ENCODE results near the gene MYH7.
"Not testable (repeated sequence)": the region's sequence is repeated elsewhere in the genome, so short reads cannot be mapped to it uniquely, and the experiment has no call there.

The MYH7 gene

DNA sequence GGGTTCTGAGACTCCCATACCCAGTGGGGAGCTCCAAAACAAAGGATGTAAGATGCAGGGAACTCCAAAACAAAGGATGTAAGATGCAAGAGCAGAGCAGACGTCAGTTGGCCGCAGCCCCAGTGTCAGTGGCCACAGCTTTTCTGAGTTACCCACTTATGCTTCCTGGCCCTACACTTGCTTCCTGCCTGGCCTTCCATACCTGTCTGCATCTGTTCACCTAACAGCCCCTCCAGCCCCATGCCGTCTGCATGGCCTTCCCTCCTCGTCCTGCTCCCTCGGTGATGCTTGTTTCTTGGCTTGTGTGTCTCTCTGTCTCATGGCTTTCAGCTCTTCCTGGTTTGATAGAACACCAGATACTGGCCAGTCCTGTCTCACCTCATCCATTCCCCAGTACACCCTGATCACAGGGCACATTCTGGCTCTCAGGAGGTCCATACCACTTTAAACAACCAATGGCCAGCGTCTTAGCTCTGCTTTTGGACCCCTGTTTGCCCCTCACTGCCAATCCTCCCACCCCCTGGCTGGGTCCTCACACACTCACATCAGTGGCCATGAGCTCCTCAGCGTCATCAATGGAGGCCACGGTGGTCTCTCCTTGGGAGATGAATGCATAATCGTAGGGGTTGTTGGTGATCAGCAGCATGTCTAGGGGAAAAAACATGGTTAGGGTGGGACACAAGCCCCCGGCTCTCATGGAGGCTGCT, 5.3 kb downstream of the MYH7 start:
- no peak for DNase-seq

DNA sequence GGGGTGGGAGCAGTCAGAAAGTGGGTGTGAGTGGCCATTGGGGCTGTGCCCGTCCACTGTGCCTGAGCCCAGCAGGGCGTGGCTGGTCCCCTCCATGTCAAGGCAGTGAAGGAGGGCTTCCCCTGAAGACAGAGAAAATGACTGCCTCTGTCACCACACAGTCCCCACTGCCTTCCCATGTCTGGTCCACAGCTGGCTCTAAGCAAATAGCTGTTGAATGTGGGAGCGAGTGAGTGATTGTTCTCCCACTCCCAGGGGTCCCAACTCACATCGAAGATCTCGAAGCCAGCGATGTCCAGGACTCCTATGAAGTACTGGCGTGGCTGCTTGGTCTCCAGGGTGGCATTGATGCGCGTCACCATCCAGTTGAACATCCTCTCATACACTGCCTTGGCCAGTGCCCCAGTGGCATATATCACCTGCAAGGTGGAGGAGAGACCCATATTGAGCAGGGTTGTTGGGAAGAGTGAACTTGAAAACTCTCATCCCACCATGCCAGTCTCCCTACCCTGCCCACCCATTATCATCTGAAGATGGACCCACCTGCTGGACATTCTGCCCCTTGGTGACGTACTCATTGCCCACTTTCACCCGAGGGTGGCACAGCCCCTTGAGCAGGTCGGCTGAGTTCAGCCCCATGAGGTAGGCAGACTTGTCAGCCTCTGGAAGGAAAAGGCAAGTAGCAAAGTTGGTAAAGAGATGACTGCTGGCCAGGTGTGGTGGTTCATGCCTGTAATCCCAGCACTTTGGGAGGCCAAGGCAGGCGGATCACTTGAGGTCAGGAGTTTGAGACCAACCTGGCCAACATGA, 6.6 kb downstream of the MYH7 start:
- DNase-seq = no peak

DNA sequence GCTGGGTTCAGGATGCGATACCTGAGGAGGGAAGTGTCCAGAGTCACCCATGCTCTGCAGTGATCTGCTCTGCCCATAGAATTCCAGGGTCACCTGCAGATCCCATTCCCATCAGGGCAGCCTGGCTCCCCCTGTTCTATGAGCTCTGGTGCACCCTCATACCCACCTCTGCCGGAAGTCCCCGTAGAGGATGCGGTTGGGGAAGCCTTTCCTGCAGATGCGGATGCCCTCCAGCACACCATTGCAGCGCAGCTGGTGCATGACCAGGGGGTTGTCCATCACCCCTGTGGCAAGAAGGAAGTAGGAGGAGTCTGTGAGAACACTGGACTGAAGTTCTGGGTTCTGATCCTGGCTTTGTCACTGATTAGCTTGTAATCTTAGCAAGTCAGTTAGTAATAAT, 9.7 kb downstream of the MYH7 start:
- not testable (repeated sequence) for DNase-seq

GRCh38 chr14:23425169-23425568, 10.3 kb downstream of the MYH7 start:
- DNase-seq = no peak

DNA sequence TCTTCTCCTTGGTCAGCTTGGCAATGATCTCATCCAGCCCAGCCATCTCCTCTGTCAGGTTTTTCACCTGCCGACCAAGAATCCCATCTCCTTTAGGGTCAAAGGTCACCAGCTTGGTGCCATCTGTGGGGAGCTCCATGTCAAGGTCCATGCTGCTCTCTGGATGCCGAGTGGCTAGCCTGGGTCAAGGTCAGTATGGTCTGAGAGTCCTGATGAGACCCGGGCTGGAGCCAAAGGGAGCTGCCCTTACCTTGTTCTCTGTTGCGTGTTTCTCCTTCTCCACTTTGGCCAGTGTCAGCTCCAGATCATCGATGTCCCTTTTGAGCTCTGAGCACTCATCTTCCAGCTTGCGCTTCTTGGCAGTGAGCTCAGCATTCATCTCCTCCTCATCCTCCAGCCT, 11.8 kb downstream of the MYH7 start:
- no peak for DNase-seq

DNA sequence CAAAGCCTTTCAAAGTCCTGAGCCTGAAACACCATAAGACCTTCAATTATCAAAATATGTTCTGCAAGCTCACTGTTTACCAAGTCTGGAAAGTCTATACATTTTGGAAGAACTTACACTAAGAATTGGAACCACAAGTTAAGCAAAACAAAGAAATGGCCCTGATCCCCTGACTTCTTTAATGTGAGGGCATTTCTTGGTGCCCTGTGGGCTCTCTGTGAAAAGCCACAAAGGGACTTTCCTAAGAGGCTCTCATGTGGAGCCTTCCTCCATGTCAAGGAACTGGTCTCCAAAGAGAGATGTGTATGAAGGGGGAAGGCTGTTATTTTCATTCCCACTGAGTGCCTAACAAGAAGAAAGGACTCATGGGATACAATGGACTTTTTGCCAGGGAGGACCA, 13.9 kb downstream of the MYH7 start:
- DNase-seq = no peak

DNA sequence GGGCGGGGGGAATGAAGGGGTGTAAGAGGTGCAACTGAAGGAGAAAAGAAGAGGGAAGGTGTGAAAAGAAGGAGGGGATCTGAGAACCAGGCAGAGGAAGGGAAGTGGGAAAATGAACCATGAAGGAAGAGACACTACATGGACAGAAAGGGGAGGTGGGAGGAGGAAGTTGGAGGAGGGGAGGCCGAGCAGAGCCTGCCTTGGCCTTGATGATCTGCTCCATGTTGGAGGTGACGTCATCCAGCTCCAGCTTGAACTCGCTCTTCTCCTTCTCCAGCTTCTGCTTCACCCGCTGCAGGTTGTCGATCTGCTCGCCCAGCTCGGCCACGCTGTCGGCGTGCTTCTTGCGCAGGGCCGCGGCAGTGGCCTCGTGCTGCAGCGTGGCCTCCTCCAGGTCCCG, 15.8 kb downstream of the MYH7 start:
- not testable (repeated sequence) for DNase-seq

GRCh38 chr14:23418021-23418420, 17.4 kb downstream of the MYH7 start:
- no peak for DNase-seq

- DNase-seq = not testable (repeated sequence)
Observed at GRCh38 chr14:23417269-23417668, 18.2 kb downstream of the MYH7 start.

- DNase-seq = no peak
Observed at GRCh38 chr14:23416801-23417200, 18.7 kb downstream of the MYH7 start.

DNA sequence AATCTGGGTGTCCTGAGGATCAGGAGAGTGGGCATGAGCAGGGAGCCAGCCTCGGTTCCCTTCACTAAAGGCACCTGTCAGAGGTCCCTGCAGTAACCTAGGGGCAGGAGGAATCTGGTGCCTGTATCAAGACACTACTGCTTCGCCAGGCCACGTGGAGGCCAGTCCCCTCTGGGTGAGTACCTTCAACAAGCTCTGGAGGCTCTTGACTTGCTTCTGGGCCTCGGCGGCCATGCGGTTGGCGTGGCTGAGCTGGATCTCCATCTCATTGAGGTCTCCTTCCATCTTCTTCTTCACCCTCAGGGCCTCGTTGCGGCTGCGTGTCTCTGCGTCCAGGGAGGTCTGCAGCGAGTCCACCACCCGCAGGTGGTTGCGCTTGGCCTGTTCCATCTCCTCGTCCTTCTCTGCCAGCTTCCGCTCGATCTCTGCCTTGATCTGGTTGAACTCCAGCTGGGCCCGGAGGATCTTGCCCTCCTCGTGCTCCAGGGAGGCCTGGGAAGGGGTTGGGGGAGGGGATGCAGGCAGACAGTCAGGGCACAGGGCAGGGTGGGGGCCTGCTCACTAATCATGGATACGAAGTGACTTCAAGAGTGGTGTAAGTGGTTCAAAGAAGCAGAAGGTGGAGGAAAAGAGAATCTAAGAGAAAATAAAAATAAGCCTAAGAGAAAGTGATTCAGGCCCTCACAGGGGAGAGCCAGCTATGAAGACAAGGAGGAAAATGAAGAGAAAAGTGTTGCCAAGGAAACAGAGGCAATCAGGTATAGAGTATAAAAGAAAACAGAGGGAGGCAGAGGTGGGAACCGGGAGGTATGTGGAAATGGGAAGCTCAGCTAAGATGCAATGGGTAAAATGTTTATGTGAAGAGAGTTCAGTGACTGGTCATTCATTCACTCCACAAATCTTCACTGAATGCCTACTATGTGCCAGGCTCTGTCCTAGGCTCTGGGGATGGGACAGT, 19.4 kb downstream of the MYH7 start:
- no peak for DNase-seq

DNA sequence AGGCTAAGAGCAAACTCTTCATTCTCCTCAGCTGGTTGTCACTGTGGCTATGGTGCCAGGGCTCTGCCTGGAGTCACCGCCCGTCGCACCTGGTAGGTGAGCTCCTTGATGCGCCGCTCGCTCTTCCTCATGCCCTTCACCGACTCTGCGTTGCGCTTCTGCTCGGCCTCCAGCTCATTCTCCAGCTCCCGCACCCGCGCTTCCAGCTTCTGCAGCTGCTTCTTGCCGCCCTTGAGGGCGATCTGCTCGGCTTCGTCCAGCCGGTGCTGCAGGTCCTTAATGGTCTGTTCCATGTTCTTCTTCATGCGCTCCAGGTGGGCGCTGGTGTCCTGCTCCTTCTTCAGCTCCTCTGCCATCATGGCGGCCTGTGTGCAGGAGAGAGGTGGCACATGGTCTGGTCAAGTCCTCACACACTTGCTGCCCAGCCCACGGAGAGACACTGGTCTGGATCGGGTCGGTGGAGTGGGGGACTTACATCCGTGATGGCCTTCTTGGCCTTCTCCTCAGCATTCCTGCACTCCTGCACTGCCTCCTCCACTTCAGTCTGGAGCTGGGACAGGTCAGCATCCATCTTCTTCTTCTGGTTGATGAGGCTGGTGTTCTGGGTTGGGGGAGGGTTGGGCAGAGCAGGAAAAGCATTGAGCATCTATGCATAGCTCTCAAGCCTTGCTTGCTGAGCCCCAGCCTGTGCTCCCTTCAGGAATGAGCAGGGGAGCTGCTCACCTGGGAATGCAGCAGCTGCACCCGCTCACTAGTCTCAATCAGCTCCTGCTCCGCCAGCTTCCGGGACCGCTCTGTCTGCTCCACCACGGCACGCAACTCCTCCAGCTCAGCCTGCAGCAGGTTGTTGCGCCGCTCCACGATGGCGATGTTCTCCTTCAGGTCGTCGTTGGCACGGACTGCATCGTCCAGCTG, 20.3 kb downstream of the MYH7 start:
- DNase-seq = no peak

DNA sequence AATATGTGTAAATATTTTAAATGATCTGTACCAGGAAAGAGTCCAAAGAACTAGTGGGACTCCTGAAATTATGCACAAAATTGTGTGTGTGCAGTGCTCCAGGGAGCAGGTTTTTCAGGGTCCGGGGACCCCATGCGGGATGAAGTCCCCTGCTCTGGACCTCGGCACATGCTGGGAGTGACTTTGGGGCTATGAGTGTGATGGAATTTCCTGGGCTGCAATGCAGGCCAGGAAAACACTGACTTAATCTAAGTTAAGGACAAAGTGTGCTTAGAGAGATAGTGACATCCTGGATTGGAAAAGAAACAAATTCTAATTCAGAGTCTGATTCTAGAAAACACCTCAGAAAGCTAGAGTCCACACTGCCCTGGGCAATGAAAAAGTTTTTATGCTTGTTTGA, 21.2 kb downstream of the MYH7 start:
- DNase-seq = no peak

- no peak for DNase-seq
Observed at GRCh38 chr14:23413681-23414080, 21.8 kb downstream of the MYH7 start.

GRCh38 chr14:23411563-23412525, 23.6 kb downstream of the MYH7 start:
- DNase-seq = no peak

GRCh38 chr14:23409966-23410635, 25.4 kb downstream of the MYH7 start:
- no peak for DNase-seq

DNA sequence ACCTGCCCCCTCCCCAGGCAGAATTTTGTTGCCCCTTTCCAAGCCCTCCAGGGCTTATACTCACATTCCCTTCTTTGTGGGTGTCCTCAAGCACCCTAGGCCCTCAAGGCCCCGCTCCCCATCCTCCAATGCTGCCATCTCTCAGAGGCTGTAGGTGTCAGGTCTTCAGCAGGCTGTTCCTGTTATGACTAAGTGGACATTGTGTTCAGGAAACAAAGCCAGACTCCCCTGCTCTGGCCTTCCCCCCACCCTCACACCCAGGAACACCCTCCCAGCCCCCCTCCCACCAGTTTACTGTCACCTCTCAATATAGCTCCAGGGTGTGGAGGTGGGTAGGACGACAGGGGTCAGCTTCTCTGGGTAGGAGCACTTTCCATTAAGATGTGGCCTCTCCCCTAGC, 26.0 kb downstream of the MYH7 start:
- no peak for DNase-seq

DNA sequence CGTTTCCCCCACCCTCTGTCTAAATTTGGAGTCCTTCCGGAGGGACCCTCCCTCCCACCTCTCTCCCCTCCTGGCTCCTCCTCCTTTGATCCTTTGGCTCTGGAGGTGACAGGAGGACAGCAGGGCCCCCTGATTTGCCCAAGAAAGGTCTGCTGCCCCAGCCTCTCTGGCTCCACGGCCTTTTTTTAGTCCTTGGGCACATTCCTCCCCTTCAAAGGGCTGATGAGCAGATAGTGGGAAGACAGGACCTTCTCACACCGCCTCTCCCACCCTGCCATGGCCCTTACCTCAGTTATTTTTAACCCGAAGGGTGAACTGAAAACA, 27.2 kb downstream of the MYH7 start:
- no peak for DNase-seq

DNA sequence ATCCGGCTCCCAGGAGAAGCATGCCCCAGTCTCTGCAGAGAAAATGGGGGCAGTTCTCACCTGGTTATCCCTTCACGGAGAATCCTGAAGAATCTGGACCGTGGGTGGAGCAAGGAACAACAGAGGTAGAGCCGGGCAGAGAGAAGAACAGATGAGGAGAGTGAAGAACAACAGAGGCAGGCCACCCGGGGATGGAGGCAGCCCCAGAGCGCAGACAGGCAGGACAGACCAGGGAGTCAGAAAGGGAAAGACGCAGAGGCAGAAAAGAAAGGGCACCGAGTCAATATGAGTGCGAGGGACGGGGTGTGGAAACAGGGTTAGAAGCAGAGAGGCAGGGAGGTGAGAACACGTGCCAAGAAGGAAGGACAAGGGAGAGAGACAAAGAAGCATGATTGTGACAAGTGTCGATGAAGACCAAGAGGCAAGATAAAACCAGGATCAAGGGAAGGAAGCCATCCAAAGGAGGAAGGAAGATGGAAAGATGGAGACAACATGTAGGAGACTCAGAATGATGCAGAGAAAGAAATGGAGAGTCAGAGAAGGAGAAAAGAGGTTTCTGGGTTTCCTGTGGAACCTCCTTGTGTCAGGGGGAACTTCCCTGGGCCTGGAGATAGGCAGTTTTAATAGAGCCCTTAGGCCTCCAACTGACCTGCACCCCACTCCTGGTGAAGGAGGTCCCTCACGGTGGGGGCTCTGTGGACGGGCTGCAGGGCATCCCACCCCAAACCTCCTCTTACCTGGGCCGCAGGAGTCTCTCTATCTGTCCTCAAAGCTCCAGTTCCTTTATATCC, 27.7 kb downstream of the MYH7 start, which contains the start of gene MYH6:
Gene MYH6, minus strand, starts transcription at position 758 of the 791 bp plus-strand sequence. CDS start 1,050 bp downstream, outside the sequence.
- DNase-seq = no peak
